ENCODE measurements around the gene FAM171A1.
"Not testable (repeated sequence)": the region's sequence is repeated elsewhere in the genome, so short reads cannot be mapped to it uniquely, and the experiment has no call there.

The FAM171A1 gene

DNA sequence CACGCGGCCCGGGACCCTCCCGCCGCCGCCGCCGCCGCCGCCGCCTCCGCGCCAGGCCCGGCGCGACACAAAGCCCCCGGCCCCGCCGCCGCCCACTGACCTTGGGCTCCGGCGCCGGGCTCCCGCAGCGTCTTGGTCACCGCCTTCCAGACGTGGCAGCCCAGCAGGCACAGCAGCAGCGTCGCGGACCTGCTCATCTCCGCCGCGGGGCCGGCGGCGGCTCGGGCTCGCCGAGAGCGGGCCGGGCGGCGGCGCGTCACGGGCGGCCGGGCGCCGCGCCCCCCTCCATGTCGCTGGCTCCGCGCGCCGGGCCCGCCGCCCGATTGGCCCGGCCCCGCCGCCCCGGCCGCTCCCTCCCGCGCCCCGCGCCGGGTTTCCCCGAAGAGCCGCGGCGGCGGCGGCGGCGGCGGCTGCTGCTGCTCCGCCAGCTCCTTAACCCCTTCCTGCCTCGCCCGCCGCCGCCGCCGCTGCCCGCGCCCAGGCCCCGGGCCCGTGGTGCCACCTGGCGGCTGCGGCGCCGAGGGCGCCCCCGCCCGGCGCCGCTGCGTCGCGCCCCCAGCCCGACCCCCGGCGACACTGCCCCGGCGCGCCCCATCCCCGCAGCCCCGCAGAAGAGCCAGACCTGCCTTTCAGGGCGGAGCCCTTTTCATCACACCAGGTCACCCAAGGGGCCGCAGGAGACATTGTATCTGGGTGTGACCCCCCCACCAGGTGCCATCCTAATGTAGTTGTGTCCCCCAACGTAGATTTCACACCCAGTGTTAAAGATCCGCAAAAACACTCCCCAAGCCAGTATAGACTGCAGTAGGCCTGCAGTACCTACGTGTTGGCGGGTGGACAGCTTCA, at the start of gene FAM171A1:
Gene FAM171A1 (minus strand): TSS at position 434 of the 846 bp plus-strand sequence. CDS start 237 bp downstream, at position 197.
- peak; percentile 43 for DNase-seq

DNA sequence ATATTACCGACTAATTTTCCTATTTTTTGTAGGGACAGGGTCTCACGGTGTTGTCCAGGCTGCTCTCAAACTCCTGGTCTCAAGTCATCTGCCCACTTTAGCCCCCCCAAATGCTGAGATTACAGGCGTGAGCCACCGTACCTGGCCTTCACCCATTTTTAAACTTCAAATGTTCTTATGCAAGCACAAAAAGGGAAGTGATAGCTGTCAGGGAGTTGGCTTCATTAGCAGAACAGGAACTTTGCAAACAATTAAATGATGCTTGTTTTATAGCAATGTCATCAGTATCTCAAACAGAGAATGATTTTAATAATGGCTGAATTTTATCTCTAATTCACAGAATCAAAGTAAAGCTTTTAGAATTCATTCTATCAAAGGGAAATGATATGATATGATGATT, 49.8 kb upstream of the FAM171A1 start:
- DNase-seq, result no peak

DNA sequence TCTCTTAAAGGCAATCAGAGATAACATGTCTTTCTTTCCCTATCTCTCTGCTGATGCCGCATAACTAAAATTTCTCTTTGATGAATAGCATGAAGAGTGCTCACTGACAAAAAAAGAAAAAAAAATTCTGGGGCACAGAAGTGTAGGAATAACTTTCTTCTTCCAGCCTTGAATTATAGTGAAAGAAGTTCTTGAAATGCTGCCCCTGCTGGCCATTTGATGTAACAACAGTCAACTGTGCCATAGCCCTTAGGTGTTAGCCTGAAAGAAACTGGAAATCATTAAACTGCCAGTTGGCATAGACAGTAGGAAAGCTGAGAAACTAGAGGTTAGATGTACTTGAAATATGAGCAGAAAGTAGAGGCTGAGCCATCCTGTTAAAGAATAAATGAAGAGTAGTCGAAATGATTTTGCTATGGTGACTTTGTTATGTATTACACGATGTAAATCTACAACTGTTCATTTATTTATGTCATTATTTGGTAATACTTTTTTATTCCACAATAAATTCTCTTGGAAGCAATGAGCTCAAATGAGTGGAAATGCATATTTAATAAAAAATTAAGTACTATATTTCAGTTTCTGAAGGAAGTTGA, 48.3 kb upstream of the FAM171A1 start:
- DNase-seq, result no peak

DNA sequence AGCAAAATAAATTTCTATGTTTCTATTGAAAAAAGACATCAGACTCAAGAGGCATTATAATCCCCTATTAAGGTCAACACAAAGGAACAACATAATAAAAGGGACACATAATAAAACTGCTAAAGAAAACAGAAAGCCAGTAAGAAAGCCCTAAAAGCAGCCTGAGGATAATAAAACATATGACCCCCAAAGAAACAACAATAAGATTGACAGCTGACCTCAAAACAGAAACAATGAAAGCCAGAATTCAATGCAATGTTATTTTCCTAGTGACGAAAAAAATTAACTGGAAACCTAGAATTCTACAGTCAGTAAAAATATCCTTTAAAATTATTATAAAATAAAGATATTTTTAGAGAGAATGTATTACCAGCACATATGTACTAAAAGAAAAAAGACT, 44.9 kb upstream of the FAM171A1 start:
- no peak for DNase-seq

DNA sequence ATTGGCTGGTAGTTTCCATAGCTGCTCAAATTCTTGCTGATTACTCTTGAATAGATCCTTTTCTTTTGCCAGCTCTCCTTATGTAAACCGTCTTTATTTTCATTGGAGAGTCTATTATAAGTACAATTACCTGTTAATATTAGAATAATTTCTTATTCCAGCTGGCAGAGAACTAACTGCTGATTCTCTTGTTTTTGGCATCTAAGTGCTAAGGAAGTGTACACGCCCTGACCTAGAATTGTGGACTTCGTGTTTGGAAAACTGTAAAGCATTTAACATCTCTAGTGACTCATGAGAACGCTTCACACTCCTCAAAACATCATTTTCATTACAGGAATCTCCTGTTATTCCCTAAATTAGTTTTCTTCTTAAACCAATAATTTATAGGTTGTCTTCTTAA, 39.9 kb upstream of the FAM171A1 start:
- DNase-seq, result no peak

DNA sequence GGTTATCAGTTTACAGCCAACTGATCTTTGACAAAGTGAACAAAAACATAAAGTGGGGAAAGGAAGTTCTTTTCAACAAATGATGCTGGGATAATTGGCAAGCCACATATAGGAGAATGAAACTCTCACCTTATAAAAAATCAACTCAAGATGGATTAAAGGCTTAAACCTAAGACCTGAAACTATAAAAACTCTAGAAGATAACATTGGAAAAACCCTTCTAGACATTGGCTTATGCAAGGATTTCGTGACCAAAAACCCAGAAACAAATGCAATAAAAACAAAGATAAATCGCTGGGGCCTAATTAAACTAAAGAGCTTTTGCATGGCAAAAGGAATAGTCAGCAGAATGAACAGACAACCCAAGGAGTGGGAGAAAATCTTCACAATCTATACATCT, 38.3 kb upstream of the FAM171A1 start:
- DNase-seq, result not testable (repeated sequence)

GRCh38 chr10:15408557-15408956, 37.5 kb upstream of the FAM171A1 start:
- DNase-seq, result no peak

GRCh38 chr10:15405319-15405718, 34.2 kb upstream of the FAM171A1 start:
- no peak for DNase-seq

- no peak for DNase-seq
These were observed 30.3 kb upstream of the FAM171A1 start for GRCh38 chr10:15401382-15401781.

DNA sequence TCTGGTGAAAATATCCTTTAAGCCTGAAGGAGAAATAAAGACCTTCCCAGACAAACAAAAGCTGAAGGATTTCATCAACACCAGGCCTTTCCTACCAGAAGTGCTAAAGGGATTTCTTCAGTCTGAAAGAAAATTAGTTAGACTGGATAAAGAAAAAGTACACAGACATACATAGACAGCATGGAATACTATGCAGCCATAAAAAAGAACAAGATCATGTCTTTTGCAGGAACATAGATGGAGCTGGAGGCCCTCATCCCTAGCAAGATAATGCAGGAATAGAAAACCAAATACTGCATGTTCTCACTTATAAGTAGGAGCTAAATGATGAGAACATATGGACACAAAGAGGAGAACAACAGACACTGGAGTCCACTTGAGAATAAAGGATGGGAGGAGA, 29.4 kb upstream of the FAM171A1 start:
- DNase-seq, result not testable (repeated sequence)

GRCh38 chr10:15399060-15399661, 28.1 kb upstream of the FAM171A1 start:
- DNase-seq, result no peak

- DNase-seq, result no peak
These were observed 24.8 kb upstream of the FAM171A1 start for GRCh38 chr10:15395935-15396334.

- DNase-seq, result no peak
These were observed 22.2 kb upstream of the FAM171A1 start for GRCh38 chr10:15393139-15393825.

GRCh38 chr10:15391491-15391890, 20.4 kb upstream of the FAM171A1 start:
- DNase-seq, result no peak

DNA sequence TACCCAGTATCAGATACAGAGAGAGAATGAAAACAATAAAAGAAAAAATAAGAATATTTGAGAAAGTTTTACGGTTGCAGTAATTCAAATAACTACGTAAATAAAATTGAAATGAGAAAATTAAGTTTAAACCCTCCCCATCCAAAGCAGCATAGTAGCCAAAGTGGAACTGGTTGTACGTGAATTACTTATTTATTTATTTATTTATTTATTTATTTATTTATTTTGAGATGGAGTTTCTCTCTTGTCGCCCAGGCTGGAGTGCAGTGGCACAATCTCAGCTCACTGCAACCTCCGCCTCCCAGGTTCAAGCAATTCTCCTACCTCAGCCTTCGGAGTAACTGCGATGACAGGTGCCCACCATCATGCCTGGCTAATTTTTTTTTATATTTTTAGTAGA, 17.1 kb upstream of the FAM171A1 start:
- not testable (repeated sequence) for DNase-seq

GRCh38 chr10:15387021-15387420, 15.9 kb upstream of the FAM171A1 start:
- DNase-seq, result no peak

DNA sequence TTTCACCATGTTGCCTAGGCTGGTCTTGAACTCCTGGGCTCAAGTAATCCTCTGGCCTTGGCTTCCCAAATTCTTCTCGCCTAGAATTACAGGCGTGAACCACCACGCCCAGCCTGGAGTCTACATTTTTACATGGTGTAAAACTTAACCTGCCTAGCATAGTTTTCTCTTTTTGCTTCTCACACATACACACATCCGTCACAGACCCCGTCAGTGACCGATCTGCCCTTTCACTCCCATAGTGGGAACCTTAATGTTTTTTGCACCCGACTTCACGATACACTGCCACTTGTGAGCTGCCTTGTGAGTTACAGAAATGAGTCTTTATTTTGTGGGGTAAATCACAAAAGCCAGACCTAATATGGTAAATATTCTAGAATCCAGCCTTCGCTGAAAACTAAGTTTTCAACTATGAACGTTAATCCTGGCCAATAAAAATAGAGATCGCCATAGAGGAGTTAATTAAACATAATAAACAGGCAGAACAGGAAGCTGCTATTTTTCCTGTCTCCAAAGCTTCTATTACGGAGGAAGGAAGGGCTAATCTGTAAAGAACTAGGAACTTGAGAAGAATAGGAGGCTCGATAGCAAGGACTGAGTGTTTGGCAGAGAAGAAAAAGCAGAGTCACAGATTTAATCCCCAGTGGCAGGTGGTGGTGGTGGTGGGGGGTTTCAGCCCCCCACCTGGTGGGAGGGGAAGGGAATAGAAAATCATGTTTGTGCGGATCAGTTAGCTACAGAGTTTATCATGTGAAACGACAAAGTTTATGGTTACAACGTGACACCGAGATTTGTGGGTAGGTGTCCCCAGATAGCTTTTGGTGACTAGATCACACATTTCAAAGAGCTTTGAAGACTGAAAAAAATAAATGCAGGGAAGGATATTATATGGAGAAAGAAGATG, 14.7 kb upstream of the FAM171A1 start:
- no peak for DNase-seq

GRCh38 chr10:15381420-15381819, 10.3 kb upstream of the FAM171A1 start:
- DNase-seq, result no peak

DNA sequence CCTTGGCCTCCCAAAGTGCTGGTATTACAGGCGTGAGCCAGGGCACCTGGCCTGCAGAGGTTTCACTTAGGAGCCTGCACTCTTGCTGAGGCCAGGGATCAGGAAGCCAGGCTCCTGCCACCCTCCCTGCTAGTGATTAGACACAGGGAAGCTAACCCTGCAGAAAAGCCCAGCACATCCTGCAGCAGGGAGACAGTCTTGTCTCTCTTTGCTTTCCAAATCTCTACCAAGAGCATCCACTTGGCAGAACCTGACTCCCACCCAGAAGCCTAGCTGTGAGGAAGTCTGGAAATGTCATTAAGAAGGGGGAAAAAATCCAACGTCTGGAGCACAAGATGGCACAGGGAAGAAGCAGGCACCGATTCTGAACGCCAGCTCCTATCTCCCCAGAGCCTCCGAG, 8.0 kb upstream of the FAM171A1 start:
- no peak for DNase-seq

- DNase-seq, result no peak
These were observed 7.5 kb upstream of the FAM171A1 start for GRCh38 chr10:15378569-15378968.

DNA sequence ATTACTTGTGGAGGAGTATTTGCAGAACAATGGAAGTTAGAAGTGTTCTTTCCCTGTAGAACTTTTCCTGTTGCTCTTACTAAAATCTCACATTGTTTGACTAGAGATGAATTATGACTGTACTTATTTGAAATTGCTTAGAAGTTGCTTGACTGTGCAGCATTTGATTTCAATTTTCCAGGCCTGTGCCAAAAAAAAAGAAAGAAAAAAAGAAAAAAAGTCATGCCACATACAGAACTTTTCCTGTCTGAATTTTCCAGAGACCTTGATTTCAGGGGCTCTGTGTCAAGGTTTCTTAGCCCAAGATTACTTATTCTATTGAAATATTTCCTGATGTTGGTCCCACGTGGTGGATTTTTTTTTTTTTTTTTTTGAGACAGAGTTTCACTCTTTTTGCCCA, 3.5 kb upstream of the FAM171A1 start:
- no peak for DNase-seq

DNA sequence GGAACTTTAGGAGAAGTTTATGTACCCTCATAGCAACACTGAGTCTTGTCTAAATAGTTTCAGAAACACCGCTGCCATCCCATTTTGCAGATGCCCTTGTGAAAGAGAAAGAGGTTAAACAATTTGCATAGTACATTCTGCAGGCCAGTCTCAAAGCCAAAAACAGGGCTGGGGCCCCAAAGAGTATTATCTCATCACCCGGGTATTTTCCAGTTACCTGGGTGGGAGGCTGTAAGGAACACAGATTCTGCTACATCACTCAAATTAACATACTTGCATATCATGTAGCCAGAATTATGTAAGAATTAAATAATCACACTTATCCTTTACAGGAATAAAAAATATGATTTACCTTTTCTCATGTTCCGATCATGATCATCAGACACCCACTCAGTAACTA, 3.1 kb upstream of the FAM171A1 start:
- DNase-seq, result no peak
